Ishikawa (cell line): Measurements from ENCODE around the gene SLC35B1.

Source experiments
- CREB1 ChIP-seq: IDR thresholded peaks from 2 replicates; pipeline ENCODE4 v1.6.1; 2012; ENCODE audit warnings: low read depth
- EP300 ChIP-seq: IDR thresholded peaks from 2 replicates; pipeline ENCODE4 v1.6.1; 2012; ENCODE audit warnings: borderline replicate concordance
- RAD21 ChIP-seq: IDR thresholded peaks from 2 replicates; pipeline ENCODE4 v1.6.1; 2012; ENCODE audit warnings: low read depth
- TAF1 ChIP-seq: IDR thresholded peaks from 2 replicates; pipeline ENCODE4 v1.6.1; 2012; ENCODE audit warnings: low read depth, mild to moderate bottlenecking
- TF ChIP-seq, protein P1 (sequence below): IDR thresholded peaks from 2 replicates; pipeline ENCODE4 v1.6.1; 2012; ENCODE audit warnings: low read depth, mild to moderate bottlenecking
- TF ChIP-seq, protein P2 (sequence below): IDR thresholded peaks from 2 replicates; pipeline ENCODE4 v1.6.1; 2012
- TF ChIP-seq, protein P3 (sequence below): IDR thresholded peaks from 2 replicates; pipeline ENCODE4 v1.6.1; 2012

DNA sequence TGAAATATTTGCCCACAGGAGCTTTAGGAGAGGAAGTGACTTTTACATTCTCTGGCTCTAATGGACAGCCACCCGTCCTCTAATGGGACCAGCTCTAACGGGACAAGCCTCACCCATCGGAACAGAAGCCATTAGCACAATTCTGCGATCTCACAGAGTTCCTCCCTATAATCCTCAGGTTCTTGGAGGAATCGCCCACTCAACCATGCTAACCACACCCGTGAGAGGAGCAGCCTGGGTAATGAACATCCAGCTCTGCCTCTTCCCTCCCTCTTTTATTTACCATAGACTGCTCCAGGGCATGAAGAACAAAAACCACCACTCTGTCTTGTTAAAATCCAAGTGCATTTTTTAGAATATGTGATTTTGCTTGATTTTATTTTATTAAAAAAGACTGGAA is 6.8 kb downstream of the SLC35B1 start:
- TF ChIP-seq RAD21 (no peak), TAF1 (no peak), CREB1 (no peak), EP300 (no peak)
- TF ChIP-seq, protein P1, sequence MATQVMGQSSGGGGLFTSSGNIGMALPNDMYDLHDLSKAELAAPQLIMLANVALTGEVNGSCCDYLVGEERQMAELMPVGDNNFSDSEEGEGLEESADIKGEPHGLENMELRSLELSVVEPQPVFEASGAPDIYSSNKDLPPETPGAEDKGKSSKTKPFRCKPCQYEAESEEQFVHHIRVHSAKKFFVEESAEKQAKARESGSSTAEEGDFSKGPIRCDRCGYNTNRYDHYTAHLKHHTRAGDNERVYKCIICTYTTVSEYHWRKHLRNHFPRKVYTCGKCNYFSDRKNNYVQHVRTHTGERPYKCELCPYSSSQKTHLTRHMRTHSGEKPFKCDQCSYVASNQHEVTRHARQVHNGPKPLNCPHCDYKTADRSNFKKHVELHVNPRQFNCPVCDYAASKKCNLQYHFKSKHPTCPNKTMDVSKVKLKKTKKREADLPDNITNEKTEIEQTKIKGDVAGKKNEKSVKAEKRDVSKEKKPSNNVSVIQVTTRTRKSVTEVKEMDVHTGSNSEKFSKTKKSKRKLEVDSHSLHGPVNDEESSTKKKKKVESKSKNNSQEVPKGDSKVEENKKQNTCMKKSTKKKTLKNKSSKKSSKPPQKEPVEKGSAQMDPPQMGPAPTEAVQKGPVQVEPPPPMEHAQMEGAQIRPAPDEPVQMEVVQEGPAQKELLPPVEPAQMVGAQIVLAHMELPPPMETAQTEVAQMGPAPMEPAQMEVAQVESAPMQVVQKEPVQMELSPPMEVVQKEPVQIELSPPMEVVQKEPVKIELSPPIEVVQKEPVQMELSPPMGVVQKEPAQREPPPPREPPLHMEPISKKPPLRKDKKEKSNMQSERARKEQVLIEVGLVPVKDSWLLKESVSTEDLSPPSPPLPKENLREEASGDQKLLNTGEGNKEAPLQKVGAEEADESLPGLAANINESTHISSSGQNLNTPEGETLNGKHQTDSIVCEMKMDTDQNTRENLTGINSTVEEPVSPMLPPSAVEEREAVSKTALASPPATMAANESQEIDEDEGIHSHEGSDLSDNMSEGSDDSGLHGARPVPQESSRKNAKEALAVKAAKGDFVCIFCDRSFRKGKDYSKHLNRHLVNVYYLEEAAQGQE = no peak
- TF ChIP-seq, protein P2, sequence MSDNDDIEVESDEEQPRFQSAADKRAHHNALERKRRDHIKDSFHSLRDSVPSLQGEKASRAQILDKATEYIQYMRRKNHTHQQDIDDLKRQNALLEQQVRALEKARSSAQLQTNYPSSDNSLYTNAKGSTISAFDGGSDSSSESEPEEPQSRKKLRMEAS = no peak
- TF ChIP-seq, protein P3, sequence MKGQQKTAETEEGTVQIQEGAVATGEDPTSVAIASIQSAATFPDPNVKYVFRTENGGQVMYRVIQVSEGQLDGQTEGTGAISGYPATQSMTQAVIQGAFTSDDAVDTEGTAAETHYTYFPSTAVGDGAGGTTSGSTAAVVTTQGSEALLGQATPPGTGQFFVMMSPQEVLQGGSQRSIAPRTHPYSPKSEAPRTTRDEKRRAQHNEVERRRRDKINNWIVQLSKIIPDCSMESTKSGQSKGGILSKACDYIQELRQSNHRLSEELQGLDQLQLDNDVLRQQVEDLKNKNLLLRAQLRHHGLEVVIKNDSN = no peak
